GM21447 (cell line): Measurements from ENCODE around the gene CPSF4.

Experiments used
- ATAC-seq: cut with Tn5 transposase; IDR thresholded peaks from one replicate; pipeline ENCODE4 v1.9.1; 2021; ENCODE audit not compliant: unreplicated experiment

The CPSF4 gene

DNA sequence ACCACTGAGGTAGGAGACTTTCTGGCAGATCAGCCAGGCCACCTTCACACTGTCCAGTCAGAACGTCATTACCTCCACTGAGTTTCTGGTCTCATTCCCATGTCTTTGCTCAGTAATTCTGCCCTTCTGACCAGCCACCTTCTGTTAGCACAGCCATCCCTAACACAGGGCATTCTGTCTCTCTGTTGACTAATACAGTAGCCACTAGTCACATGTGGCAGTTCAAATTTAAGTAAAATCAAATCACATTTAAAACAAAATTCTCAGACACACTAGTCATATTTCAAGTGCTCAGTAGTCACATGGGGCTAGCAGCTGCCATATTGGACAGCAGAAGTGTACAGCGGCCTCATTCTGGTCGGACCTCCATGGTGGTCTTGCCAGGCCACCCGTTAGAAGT lies 7.4 kb downstream of the CPSF4 start:
- ATAC-seq, result no peak

DNA sequence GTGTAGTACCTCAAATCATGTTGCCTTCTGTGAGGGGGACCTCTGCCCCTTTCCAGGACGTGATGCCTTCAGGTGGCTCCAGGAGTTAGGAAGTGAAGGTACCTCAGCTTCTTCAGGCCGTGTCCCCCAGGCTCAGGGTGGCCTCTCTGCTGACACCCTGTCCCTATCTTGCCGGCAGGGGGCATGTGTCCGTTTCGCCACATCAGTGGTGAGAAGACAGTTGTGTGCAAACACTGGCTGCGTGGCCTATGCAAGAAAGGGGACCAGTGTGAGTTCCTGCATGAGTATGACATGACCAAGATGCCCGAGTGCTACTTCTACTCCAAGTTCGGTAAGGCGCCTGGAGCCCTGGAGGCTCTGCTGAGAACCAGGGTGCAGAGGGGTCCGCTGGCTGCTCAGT lies 9.2 kb downstream of the CPSF4 start:
- no peak for ATAC-seq

DNA sequence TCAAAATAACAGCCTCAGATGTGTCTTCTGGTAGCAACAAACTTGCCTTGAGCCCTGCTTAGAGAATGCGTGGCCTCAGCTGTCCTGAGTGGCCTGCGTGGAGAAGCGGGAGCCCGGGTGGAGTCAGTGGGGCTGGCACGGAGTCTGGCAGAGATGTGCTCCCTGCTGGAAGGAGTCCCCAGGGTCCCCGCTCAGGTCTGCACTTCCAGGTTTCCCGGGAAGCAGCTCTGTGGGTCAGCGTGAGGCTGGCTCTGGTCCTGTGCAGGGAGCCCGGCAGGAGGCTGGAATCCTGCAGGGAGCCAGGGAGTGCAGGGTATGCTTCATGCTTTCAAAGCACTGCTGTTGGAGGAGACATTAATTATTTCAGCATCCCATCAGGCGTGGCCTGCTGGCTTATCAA lies 10.1 kb downstream of the CPSF4 start:
- ATAC-seq, result no peak

DNA sequence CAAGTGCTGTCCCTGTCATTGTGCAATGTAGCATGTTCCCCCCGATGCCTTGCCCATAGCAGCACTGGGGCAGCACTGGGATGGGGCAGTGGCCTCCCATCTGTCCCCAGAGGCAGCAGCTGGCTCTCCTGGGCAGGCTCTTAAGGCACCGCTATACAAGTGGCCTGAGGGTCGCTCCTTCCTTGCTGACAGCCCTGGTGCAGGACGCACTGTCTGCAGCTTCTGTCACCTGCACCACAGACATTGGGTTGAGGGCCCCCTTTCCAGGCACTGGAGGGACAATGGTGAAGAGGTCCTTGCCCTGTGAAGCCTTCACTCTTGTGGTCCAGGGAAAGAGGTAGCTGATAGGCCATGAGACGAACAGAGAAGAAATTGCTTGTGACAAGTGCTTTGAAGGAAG lies 10.6 kb downstream of the CPSF4 start:
- no peak for ATAC-seq

DNA sequence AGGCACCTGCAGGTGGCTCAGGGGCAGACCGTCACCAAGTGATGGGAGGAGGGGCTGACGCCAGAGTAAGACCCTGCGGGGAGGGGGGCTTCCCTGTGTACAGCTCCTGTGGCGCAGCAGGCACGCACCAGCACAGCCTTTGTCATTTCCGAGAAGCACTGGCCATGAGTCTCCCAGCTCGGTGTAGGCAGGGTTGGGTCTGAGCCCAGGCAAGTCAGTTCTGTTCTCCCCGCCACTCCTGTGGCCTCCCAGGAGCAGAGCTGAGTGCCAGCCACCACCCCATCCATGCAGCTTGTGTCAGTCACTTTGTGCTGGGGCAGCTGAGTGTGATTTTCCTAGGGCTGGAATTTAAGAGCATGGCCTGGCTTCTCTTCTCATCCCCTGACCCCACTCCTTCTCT lies 13.2 kb downstream of the CPSF4 start:
- ATAC-seq, result no peak

DNA sequence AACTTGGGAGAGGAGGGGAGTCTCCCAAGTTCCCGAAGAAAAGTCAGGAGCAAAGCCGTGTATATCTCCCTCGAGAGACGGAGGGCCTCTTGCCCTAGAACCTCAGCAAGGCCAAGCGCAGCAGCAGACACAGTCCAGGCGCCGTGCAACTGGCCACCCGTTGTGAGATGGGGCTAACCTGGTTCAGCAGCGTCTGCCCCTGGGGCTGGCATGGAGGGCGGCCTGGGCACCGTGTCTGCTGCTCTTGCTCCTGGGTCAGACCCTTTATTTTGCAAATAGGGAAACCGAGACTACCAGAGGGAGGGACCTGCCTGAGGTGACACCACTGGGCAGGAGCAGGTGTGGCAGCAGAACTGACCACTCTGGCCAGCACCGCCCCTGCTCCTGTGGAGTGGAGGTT lies 13.8 kb downstream of the CPSF4 start:
- ATAC-seq, result no peak

DNA sequence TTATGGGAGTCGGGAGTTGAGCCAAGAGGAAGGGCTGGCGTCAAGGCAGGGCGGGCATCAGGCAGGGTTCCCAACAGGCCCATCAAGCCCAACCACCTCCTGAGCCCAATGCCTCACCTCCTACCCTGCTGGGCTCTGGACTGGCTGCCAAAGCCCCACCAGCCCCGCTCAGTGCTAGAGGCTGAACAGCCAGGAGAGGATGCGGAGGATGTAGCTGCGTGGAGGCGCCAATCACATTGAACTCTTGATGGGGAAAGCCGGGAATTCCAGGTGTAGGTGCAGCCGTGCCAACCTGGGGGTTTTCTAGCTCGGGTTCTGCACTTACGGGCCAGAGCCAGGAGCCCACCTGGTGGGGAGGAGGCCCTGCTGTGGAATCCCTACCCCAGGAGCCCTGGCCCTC lies 14.4 kb downstream of the CPSF4 start:
- no peak for ATAC-seq

DNA sequence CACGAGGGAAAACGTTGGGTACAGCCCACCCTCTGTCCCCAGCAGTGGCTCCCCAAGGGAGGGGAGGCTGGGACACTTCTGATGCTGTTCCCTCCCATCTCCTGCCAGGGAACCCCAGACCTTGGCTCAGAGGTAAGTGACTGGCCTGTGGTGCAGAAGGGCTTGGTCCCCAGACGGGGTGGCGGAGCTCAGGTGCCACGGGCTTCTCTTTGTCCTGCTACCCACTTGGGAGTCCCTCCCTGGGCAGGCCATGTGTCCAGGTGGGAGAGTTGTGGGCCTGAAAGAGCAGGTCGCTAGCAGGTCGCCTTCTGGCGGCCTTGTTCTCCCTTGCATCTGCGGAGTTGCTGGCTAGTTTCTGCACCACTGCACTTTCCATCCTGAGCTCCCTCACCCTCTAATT lies 17.1 kb downstream of the CPSF4 start:
- ATAC-seq, result no peak

DNA sequence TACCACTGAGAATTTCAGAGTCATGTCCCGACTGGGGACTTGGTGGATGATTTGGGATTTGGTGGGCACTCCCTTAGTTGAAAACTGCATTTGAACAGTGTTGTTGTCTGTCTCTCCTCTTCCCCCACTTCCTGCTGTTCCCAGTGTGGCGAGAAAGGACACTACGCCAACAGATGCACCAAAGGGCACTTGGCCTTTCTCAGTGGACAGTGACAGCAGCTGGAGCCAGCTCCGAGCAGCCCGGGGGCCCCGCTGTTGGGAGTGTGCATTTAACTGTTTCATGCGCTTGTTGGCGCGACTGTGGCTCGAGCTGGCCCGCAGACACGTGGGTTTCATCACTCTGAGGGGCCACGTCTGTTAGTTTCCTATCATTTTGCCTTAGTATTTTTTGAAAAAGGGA lies 17.5 kb downstream of the CPSF4 start:
- no peak for ATAC-seq

DNA sequence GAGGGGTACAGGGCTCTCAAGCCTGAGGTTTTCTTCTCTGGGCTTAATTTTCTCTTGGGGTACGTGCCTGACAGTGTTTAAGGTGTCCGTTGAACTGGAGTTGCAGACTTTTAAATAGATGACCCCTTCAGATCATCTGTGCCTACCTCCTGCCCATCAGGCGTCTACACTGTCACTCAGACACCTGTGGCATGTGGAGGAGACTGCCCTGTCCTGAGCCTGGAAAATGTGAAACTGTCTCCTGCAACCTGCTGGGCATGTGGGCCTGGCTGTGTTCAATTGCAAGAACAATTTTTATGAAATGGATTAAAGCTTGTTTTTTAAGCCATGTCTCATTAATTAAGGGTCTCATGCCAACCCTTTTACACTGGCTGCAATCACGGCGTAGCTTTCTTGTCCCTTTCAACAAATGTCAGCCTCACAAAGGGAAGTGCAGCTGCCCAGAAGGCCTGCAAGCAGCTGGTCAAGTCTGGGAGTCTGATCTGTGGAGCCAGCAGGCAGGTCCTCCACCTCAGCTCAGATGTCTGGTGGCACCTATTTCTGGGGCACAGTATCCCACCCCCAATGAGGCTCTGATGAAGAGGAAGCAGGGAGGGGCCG lies 18.4 kb downstream of the CPSF4 start:
- ATAC-seq, result no peak

DNA sequence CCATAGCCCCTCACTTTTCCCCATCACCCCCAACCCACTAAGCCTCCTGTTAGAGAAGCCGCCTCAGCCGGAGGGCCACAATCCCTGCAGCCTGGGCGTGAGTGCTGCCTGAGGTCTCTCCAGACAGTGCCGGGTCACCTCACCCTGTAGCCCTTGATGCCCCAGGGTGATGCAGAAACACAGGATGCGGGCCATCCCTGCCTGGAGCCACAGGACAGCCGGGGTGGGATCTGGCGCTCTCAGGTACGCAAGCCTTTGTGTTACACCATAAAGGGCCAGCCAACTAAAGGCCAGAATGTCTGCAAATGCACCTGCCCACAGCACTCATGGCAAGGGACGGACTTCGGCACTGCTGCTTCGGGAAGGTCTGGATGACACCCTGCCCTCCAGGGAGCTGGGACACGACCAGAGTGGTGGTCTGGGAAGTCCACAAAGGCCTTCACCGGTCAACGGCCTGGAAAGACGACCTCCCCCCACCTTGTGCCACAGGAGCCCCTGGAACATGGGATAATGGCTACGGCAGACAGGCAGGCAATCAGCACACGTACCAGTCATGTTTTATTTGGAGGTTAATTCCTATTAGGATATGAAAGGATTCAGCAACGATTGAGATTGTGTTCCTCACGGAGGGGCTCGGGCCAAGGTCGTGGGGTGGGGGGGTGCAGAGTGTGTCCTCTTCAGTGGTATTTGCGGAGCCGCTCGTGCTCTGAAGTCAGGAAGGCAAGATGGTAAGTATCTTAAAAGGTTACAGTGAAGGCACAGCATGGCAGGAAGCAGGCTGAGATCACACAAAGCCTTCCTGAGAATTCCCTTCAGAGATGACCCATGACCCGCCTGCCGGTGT lies 19.1 kb downstream of the CPSF4 start:
- ATAC-seq, result no peak

DNA sequence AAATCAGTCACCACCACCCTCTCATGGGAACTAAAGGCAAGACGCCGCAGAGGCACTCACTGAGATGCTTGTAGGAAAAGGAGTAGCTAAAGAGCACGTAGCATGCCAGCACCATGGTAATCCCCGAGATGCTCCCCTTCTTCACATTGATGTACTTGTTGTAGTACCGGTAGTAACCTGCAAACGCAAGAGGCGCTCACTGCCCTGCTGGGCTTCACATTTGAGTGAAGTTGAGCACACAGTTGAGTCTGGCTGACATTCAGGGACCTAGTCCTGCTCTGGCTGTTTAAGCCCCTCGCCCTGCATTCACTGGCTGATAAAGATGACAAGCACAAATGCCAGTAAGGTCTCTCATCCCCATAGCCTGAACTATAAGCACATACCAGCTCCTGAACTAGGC lies 20.3 kb downstream of the CPSF4 start:
- ATAC-seq, result no peak

DNA sequence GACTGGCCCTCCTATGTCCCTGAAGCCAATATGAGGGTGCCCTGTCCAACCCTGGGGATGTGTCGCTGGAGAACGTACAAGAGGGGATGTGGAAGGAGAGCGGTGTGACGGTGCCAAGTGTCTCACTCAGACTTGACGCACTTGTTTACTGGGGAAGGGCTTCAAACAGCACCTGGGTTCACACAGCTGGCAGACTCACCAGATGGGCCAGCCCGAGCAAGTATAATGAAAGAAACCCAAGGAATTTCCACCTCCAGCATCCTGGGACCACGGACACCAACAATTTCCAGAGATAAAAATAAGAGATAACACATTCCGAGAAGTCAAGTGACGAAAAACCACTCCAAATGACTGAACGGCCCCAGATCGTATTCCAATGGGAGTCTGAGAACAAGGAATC lies 21.9 kb downstream of the CPSF4 start:
- no peak for ATAC-seq

DNA sequence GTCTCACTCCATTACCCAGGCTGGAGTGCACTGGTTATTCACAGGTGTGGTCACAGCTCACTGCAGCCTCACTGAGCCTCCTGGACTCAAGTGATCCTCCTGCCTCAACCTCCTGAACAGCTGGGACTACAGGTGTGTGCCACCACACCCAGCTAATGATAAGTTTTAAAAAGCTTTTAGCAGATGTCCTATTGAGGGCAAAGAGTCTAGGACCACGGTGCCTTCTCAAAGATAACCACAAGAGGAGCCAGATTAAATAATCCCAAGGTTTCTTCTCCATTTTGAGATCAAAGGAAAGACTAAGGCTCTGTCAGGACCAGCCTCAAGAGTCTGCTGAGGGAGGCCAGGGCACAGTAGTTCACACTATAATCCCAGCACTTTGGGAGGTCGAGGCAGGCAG lies 22.5 kb downstream of the CPSF4 start:
- no peak for ATAC-seq

DNA sequence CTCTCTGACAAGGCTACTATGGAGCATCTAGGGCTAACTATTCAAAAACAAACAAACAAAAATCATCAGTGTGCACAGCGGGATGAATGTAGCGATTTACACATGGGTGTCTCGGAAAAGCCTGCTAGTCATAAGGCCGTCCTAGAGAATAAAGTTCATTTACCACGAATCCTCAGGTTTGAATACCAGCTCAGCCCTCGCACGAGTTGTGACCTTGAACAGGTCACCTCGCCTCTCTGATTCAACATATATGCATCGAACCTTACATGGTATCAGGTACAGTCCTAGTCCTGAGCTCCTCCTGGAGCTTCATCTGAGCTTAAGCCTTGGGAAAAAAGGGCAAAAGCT lies 26.7 kb downstream of the CPSF4 start:
- ATAC-seq, result no peak

DNA sequence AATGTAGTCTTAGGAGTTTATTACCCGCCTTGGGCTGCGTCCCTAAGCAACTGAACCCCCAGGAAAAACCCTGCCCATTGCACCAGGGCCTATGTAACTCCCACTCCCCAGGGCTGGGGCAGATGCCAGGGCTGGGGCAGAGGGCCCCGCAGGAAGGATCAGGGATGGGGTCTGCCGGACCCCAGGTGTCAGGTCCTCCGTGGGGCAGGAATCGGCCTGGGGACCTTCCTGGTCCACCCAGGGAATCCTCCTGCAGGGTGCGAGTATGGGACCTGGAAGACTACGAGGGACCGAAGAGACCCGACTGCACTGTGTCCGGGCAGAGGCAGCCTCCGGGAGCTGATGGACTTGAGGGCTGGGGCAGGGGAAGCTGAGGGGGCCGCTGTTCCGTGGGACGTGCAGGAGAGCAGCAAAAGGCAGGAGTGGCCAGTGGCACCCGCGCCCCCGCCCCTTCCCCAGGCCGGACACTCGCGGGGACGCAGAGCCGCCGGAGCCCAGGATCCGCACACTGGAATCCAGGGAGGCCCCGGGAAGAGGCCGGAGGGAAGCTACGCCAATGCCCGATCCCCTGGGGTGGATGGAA lies 29.7 kb downstream of the CPSF4 start:
- no peak for ATAC-seq

DNA sequence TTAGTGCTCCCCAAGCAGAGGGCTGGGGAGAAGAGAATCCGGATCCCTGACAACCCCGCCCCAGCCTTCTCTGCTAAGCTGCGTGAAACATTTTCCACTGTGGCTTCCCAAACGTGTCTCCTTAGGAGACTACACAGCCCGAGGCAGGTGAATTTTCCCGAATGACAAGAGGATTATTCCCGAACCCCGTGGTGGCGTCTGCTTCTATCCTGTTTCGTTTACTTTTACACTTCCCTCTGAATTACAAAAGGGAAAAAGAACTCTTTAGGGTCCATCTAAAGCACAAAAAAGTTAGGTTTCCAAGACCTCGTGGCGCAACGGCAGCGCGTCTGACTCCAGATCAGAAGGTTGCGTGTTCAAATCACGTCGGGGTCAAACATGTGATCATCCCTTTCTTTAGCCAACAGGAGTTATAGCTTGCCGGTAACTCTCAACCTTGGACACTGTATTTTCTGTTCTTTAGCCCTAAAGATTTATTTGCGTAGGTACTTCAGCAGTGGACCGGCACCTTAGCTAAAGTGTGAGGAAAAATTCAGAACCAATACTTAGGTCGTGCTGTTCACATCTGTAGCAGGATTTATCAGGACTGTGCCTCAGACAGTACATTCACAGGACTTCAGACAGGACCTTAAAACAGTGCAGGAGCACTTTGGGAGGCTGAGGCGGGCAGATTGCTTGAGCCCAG lies 30.8 kb downstream of the CPSF4 start:
- no peak for ATAC-seq

DNA sequence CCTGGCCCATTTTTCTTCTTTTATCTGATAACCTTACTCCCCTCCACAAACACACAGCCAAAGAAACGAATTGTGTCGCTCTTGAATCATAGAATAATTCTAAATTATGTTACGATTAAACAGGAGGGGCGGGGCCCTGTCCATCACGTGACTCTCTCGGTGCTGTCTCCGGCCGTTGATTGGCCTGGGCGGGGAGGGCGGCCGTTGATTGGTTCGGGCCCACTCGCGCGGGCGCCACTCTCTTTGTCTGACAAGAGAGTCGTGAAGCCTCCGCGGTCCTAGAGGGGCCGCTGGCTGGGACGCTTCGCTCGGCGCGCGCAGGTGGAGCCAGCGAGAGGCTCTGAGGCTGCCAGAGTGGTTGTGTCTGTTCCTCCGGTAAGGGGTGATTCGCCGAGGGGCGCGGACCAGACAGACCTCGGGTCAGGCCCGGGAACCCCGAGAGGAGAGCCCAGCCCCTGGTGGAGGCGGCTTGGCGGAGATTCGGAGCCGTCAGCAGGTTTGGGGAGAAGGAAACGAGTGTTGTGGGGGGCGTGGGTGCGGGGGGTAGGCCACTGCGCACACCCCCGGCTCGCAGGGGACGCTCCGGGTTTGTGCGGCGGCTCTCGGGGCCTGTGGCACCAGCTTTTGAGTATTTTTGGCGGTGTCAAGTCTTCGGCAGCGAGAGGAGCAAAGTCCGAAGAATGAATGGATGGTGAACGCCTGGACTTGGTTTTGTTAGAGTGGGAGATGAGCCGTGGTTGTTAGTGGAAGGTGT lies 34.0 kb downstream of the CPSF4 start, which contains the start of gene ZNF789:
TSS of gene ZNF789 (plus strand) at position 330 of the 754 bp plus-strand sequence. CDS start 3,567 bp downstream, outside the sequence.
- ATAC-seq, result peak; percentile 93

DNA sequence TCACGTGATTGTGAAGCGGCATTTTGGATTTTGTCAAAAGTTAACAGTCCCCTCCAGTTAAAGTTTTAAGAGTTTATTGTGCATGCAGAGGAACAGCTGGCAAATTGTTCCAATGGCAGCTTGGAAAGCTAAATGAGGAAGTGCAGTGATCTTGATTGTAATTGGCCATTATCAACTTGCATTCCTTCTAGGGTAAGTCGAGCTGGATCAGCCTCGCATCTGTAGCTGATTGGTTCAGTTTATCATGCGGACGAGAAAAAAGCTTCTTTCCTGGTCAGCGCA lies 34.5 kb downstream of the CPSF4 start:
- peak; percentile 19 for ATAC-seq

DNA sequence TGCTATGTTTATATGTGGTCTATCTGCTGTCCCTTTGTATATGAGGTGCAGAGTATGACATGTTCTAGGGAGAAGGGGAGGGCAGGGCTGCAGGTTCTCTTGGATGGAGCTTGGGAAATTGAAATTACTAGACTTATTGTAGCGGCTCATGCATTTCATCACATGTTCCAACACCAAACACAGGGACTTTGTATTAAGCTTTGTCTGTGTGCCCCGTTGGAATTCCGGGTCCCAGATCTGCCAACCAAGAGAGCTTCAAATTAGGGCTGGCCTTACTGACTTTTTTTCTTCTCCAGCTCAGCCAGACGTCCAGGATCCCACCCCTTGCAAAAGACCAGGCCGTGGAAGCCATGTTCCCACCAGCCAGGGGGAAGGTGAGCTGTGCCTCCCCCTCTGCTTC lies 37.4 kb downstream of the CPSF4 start:
- no peak for ATAC-seq
